Activated naive CD4-positive, alpha-beta T cell (primary cell): Measurements from ENCODE around the gene GRK7.
"Not testable (repeated sequence)": the region's sequence is repeated elsewhere in the genome, so short reads cannot be mapped to it uniquely, and the experiment has no call there.

Experiments
- DNase-seq, 4 experiments: peaks; one replicate each; lab custom pipeline; 2025; lab: John Stamatoyannopoulos, UW

The GRK7 gene

DNA sequence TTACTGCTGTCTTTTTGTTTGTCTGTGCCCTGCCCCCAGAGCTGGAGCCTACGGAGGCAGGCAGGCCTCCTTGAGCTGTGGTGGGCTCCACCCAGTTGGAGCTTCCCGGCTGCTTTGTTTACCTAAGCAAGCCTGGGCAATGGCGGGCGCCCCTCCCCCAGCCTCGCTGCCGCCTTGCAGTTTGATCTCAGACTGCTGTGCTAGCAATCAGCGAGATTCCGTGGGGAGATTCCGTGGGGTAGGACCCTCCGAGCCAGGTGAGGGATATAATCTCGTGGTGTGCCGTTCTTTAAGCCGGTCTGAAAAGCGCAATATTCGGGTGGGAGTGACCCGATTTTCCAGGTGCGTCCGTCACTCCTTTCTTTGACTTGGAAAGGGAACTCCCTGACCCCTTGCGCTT, 656 bp upstream of the GRK7 start:
- not testable (repeated sequence) for DNase-seq

DNA sequence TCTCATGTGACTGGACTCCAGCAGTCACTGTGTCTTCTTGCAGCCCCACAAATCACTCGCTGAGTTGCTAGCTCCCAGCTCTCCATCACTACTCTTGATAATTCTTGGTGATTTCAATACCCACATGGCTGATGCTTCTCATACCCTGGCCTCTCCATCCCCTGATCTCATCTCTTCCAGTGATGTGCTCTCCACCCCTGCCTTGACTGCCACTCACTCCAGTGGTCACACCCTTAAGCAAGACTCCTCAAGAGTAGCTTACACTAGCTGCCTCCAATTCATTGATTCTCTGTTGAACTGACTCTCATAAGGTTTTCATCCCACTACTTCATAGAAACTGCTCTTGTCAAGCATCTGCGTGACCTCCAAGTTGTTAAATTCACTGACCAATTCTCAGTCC, 837 bp downstream of the GRK7 start:
- no peak for DNase-seq

- DNase-seq = no peak
Observed at GRCh38 chr3:141764465-141764864, 1.3 kb downstream of the GRK7 start.

DNA sequence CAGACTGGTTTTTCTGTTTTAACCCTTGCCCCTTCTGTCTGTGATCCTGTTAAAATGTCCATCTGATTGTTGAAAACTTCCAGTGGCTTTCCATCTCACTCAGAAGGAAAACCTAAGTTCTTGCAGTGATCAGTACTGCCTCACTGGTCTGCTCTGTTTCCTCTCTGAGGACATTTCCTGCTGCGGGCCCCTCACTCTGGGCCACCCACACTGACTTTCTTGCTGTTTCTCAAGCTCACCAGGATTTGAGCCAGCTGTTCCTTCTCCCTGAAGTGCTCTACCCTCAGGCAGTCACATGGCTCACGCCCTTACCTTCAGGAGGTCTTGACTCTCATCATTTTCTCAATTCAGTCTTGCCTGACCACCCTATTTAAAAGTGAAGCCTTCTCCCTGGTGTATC, 1.8 kb downstream of the GRK7 start:
- DNase-seq = no peak

- no peak for DNase-seq
Observed at GRCh38 chr3:141767066-141767465, 3.9 kb downstream of the GRK7 start.

DNA sequence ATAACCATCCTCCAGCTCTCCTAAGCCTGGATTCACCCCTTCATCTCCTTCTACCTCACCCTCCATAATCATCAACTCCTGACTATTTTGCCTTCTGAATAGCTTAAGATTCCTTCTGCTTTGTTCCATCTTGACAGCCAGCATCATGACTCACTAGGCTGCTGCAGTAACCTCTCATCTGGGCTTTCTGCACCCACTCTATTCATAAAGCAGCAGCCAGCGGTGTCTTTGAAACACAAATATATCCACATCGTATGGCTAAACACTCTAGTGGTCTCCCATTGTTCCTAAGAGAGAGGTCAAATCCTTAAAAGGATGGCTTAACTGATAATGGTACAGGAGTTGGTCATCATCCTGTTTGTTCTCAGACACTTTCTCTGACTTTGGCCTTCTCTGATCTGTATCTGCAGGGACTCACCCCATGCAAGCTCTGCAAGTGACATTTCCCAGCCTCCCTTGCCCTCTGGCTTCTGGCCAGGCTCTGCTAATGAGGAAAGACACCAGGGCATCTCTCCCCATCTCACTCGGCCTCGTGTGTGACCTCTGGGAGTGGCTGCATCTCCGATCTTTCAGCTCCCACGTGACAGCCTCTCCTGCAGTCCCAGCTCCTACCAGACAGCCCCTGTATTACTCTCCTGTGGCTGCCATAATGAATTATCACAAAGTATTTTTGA, 6.2 kb downstream of the GRK7 start:
- DNase-seq = no peak

- DNase-seq = no peak
Observed at GRCh38 chr3:141773676-141774075, 10.5 kb downstream of the GRK7 start.

DNA sequence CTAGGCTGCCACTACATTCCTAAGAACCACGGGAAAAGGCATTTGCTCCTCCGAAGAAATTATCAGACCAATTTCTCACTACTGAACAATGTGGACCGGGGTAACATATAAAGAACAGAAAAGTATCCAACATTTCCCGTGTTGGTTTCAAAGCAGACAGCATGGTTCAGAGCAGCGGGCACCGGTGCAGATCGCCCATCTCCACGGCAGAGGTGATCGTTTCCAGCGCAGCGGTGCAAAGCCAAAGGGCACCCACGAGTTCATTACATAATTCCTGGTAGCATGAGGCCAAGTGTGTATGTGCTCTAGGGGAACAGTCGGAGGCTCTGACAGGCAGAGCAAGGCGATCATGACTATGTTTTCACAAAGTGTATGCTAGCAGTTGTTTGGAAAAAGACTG, 13.2 kb downstream of the GRK7 start:
- no peak for DNase-seq

GRCh38 chr3:141776885-141777284, 13.7 kb downstream of the GRK7 start:
- DNase-seq = no peak

- DNase-seq = no peak
Observed at GRCh38 chr3:141777957-141778813, 15.0 kb downstream of the GRK7 start.

DNA sequence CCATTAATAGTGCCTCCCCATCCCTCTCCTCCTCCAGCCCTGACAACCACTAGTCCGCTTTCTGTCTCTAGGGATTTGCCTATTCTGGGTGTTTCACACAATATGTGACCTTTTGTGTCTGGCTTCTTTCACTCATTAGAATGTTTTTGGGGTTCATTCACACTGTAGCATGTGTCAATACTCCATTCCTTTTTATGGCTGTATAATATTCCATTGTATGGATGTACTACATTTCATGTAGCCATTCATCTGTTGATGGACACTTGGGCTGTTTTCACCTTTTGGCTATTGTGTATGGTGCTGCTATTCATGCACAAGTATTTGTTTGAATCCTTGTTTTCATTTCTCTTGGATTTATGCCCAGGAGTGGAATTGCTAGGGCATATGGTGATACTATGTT, 16.5 kb downstream of the GRK7 start:
- no peak for DNase-seq

- DNase-seq = no peak
Observed at GRCh38 chr3:141782386-141782932, 19.3 kb downstream of the GRK7 start.

GRCh38 chr3:141783632-141784031, 20.4 kb downstream of the GRK7 start:
- no peak for DNase-seq

- DNase-seq = no peak
Observed at GRCh38 chr3:141784096-141784495, 20.9 kb downstream of the GRK7 start.

- DNase-seq = no peak
Observed at GRCh38 chr3:141784531-141784930, 21.3 kb downstream of the GRK7 start.

- DNase-seq = no peak
Observed at GRCh38 chr3:141788149-141788548, 24.9 kb downstream of the GRK7 start.

DNA sequence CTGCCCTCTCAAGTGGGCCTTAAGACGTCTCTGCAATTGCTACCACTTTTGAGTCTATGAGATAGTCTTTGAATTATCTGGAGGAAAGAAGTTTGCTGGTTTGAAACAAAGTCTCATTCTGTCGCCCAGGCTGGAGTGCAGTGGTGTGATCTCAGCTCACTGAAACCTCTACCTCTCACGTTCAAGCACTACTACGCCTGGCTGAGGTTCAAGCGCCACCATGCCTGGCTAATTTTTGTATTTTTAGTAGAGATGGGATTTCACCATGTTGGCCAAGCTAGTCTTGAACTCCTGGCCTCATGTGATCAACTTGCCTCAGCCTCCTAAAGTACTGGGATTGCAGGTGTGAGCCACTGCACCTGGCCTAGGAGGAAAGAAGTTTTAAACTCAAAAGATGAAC, 25.5 kb downstream of the GRK7 start:
- not testable (repeated sequence) for DNase-seq

DNA sequence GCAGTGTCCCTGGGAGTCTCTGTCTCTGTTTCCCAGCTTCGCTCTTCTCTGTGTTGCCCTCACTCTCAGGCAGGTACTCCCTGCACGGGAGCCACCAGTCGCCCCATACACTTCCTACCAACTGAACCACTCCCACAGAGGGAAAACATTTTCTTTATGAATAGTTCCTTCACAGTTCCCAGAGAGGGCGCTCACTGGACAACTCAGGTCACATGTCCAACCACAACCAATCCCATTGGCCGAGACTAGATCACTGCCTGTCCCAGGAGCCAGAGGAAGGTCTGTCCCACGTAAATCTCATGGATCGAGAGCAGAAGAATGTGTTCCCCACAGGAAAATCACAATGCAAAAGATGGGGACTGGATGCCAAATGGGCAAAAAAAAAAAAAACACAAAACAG, 26.1 kb downstream of the GRK7 start:
- DNase-seq = no peak

DNA sequence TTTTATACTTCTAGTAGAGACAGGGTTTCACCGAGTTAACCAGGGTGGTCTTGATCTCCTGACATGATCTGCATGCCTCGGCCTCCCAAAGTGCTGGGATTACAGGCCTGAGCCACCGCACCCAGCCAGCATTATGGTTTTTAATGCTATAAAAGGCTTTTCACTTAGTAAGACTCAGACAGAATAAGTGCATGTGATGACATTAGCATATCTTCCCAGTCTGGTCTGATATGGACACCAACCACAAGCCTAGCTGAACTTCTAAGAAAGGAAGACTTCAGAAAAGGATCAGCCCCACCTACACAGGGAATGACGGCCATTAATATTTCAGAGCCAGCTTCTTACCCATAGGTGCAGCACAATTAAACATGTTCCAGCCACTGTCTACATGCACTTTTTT, 27.0 kb downstream of the GRK7 start:
- no peak for DNase-seq

DNA sequence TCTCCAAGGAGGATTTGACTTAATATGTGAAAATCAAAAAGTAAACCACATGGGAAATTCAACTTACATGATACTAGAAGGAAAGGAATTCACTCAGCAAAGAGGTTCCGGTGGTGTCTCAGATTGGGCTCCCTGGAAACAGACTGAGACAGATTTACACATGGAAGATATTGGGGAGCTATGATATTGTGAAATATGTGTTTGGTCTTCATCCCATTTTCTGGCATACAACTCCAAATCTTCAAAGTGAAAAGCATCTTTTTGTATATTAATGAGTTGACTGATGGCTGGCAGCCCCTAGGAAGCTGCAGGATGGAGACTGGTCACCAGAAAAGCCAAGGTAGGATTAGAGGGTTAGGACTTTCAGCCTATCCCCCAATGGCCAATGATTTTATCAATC, 29.3 kb downstream of the GRK7 start:
- DNase-seq = no peak

DNA sequence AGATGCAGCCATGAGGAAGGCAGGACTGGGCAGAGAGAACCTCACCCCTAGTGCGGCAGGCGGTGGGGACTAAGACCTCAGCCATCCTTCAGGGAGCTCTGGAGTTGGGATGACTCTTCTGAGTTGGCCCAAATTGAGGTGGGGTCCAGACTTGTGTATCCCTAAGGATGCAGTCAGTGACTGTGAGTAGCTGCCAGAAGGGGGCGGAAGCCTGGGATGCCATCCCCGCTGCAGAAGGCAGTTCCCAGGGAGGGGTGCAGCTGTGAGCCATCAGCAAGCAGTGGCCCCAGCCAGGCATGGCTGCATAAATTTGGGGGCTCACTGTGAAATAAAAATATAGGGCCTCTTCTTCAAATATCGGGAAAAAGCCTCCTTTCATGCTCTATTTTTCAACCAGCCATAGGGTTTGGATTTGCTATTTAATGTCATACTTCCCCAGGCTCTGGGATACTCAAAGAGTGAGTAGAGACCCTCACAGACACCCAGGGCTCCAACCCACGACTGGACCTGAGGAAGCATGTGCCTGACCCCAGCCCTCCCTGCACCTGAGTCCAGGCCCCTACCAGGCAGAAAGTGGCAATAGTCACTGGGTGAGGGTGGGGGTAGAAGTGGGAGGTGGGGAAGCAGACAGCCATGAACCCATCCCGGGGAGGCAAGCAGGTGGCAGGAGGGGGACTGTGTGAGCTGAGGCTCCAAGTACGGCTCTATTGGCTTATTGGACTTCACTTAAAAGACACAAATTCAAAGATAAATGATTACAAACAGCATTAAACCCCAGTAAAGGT, 30.5 kb downstream of the GRK7 start:
- no peak for DNase-seq

GRCh38 chr3:141795276-141795675, 32.1 kb downstream of the GRK7 start:
- no peak for DNase-seq

DNA sequence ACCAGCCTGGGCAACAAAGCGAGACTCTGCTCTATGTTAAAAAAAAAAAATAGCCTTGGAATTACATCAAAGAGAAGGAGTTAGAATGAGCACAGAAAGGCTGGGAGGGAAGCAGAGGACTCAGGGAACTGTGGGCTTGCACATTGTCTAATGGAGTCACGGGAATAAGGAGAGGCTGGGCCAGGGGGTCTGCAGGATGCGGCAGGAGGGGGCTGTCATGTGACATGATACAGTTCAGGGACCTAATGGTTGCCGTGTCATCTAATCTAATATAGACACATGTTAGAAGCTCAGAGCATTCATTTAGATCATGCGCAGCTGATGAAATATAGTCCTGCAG, 32.5 kb downstream of the GRK7 start:
- DNase-seq = no peak
